Hepatocyte (in vitro differentiated cells): ENCODE data around the gene C6orf52. TPM values are rescaled to one million over a fixed set of nuclear protein-coding genes. Genes with fewer than 3 reads are reported as not detected.

Experiments
- DNase-seq: peaks from one replicate; pipeline ENCODE4 v3.0.0-alpha.2; 2016; ENCODE audit warnings: low spot score
- H2AFZ ChIP-seq: fragments of 200-600 bp; sonication (generic); 2 replicates; pipeline ENCODE4 v1.6.0; 2016; ENCODE audit warnings: antibody characterized with exemption, mild to moderate bottlenecking
- H3K27ac ChIP-seq: fragments of 200-600 bp; sonication (generic); 2 replicates; pipeline ENCODE4 v1.5.1; 2016; ENCODE audit warnings: mild to moderate bottlenecking
- H3K27me3 ChIP-seq: fragments of 200-600 bp; sonication (generic); 2 replicates; pipeline ENCODE4 v1.6.1; 2016
- H3K36me3 ChIP-seq: fragments of 200-600 bp; sonication (generic); replicated peaks from 2 replicates; pipeline ENCODE4 v1.5.1; 2016; ENCODE audit warnings: low read depth; ENCODE audit not compliant: insufficient read depth
- H3K4me1 ChIP-seq: fragments of 200-600 bp; sonication (generic); 2 replicates; pipeline ENCODE4 v1.5.1; 2016; ENCODE audit warnings: mild to moderate bottlenecking, moderate library complexity; ENCODE audit not compliant: insufficient read depth
- H3K4me2 ChIP-seq: fragments of 200-600 bp; sonication (generic); 2 replicates; pipeline ENCODE4 v1.6.0; 2016
- H3K4me3 ChIP-seq: fragments of 200-600 bp; sonication (generic); 2 replicates; pipeline ENCODE4 v1.5.1; 2016; ENCODE audit warnings: mild to moderate bottlenecking
- H3K79me2 ChIP-seq: fragments of 200-600 bp; sonication (generic); 2 replicates; pipeline ENCODE4 v1.6.0; 2017; ENCODE audit warnings: mild to moderate bottlenecking
- H3K9me2 ChIP-seq: fragments of 200-600 bp; sonication (generic); replicated peaks from 2 replicates; pipeline ENCODE4 v1.6.0; 2017; ENCODE audit warnings: mild to moderate bottlenecking; ENCODE audit not compliant: insufficient read depth
- H3K9me3 ChIP-seq: fragments of 200-600 bp; sonication (generic); 2 replicates; pipeline ENCODE4 v1.5.1; 2016; ENCODE audit warnings: low read depth, mild to moderate bottlenecking
- H4K20me1 ChIP-seq: fragments of 200-600 bp; sonication (generic); 2 replicates; pipeline ENCODE4 v1.6.0; 2016; ENCODE audit warnings: mild to moderate bottlenecking; ENCODE audit not compliant: insufficient read depth, poor library complexity, severe bottlenecking
- CTCF ChIP-seq: fragments of 200-600 bp; sonication (generic); IDR thresholded peaks from 2 replicates; pipeline ENCODE4 v1.5.1; 2016; ENCODE audit warnings: antibody characterized with exemption, mild to moderate bottlenecking; ENCODE audit not compliant: poor library complexity
- EZH2 ChIP-seq: fragments of 200-600 bp; sonication (generic); IDR thresholded peaks from 2 replicates; pipeline ENCODE4 v1.6.1; 2016; ENCODE audit warnings: antibody characterized with exemption, mild to moderate bottlenecking, borderline replicate concordance
- EZH2phosphoT487 ChIP-seq: fragments of 200-600 bp; sonication (generic); IDR thresholded peaks from one replicate; pipeline ENCODE4 v1.6.1; 2018; ENCODE audit warnings: antibody characterized with exemption, mild to moderate bottlenecking, low read depth, moderate library complexity; ENCODE audit not compliant: unreplicated experiment, severe bottlenecking
- WGBS: methylation state at CpG from one replicate; pipeline ENCODE4 v1.1.6; 2016; ENCODE audit warnings: low lambda C conversion rate; ENCODE audit errors: missing lambda C conversion rate; 5-methylcytosine and 5-hydroxymethylcytosine counted together
- polyA plus RNA-seq: library from polyadenylated mRNA; unstranded; fragments of >200 nt; fragmentation: Nextera tagmentation; extraction: Ambion mirVana; gene quantifications from 2 replicates; pipeline ENCODE4 v1.2.1, GENCODE V29; 2016
- total RNA-seq: library from RNA; depleted of rRNA; stranded (reverse); fragments of >200 nt; gene quantifications from 2 replicates; pipeline ENCODE4 v1.2.3, GENCODE V29; 2014

Gene C6orf52
- total and polyA plus RNA-seq, 2 experiments from 2014 or later, result 1.2 to 6.8 TPM

- H3K4me3 ChIP-seq, result peak overlapping the region; percentile 29
- H3K79me2 ChIP-seq, result no peaks in the 10 kb centered on the region
- peak; percentile 61 for DNase-seq
- peak overlapping the region; percentile 78 for H2AFZ ChIP-seq
- H3K27ac ChIP-seq, result peak overlapping the region; percentile 82
- H4K20me1 ChIP-seq, result no peaks in the 10 kb centered on the region
- H3K9me3 ChIP-seq, result no peaks in the 10 kb centered on the region
- H3K4me1 ChIP-seq, result no peaks in the 10 kb centered on the region
- no peaks in the 10 kb centered on the region for H3K9me2 ChIP-seq
- no peaks in the 10 kb centered on the region for H3K36me3 ChIP-seq
- WGBS, result 52% methylated on average over 41 of the region's 48 CpGs
- TF ChIP-seq EZH2phosphoT487, result no peak
- no peak for TF ChIP-seq CTCF
- no peak for TF ChIP-seq EZH2
- H3K27me3 ChIP-seq, result no peaks in the 10 kb centered on the region
- H3K4me2 ChIP-seq, result peak overlapping the region; percentile 83
Measured at GRCh38 chr6:10659699-10660348, 34.6 kb downstream of the C6orf52 start.

- peak; percentile 9 for DNase-seq
- WGBS, result 65% methylated on average over 22 of the region's 24 CpGs
- Histone ChIP-seq H3K9me3 (no peaks in the 10 kb centered on the region), H3K27me3 (no peaks in the 10 kb centered on the region), H3K36me3 (no peaks in the 10 kb centered on the region), H3K27ac (peak overlapping the region; percentile 82), H3K9me2 (no peaks in the 10 kb centered on the region), H3K4me3 (peak overlapping the region; percentile 29), H3K4me2 (peak overlapping the region; percentile 83), H3K79me2 (no peaks in the 10 kb centered on the region), H3K4me1 (no peaks in the 10 kb centered on the region), H2AFZ (peak overlapping the region; percentile 78), H4K20me1 (no peaks in the 10 kb centered on the region)
- no peak for TF ChIP-seq EZH2phosphoT487
- TF ChIP-seq EZH2, result no peak
- no peak for TF ChIP-seq CTCF
Measured at GRCh38 chr6:10658910-10659698, 35.3 kb downstream of the C6orf52 start.

- H3K9me2 ChIP-seq, result no peaks in the 10 kb centered on the region
- WGBS, result 92% methylated on average over 12 of the region's 12 CpGs
- H3K9me3 ChIP-seq, result no peaks in the 10 kb centered on the region
- no peaks in the 10 kb centered on the region for H3K79me2 ChIP-seq
- no peaks in the 10 kb centered on the region for H3K4me1 ChIP-seq
- no peaks in the 10 kb centered on the region for H3K27me3 ChIP-seq
- no peak for DNase-seq
- H3K4me2 ChIP-seq, result no peak overlapping the region
- H2AFZ ChIP-seq, result no peak overlapping the region
- no peaks in the 10 kb centered on the region for H3K36me3 ChIP-seq
- H3K4me3 ChIP-seq, result no peak overlapping the region
- TF ChIP-seq EZH2phosphoT487, result no peak
- TF ChIP-seq EZH2, result no peak
- H3K27ac ChIP-seq, result no peak overlapping the region
- no peaks in the 10 kb centered on the region for H4K20me1 ChIP-seq
Measured at GRCh38 chr6:10655508-10656055, 38.8 kb downstream of the C6orf52 start.

GRCh38 chr6:10644225-10644624 lies 50.2 kb downstream of the C6orf52 start:
- Histone ChIP-seq H4K20me1 (no peaks in the 10 kb centered on the region), H3K27me3 (no peaks in the 10 kb centered on the region), H3K4me1 (no peaks in the 10 kb centered on the region), H3K4me2 (no peak overlapping the region), H3K9me2 (no peaks in the 10 kb centered on the region), H3K9me3 (no peaks in the 10 kb centered on the region), H3K4me3 (no peak overlapping the region), H3K27ac (no peak overlapping the region), H2AFZ (no peak overlapping the region), H3K79me2 (no peaks in the 10 kb centered on the region), H3K36me3 (no peaks in the 10 kb centered on the region)
- TF ChIP-seq EZH2, result no peak
- no peak for TF ChIP-seq CTCF
- no peak for TF ChIP-seq EZH2phosphoT487
- 92% methylated on average over 1 of the region's 1 CpG for WGBS
- DNase-seq, result no peak
